Eye (tissue), 1 donor: Measurements from ENCODE around the gene ZRANB3.
"Not testable (repeated sequence)": the region's sequence is repeated elsewhere in the genome, so short reads cannot be mapped to it uniquely, and the experiment has no call there.

Experiments used
- DNase-seq: peaks from one replicate; pipeline ENCODE4 v3.0.0-alpha.2; 2015

The ZRANB3 gene

GRCh38 chr2:135320465-135321355 is 210.3 kb downstream of the ZRANB3 start:
- DNase-seq, result no peak

GRCh38 chr2:135318808-135319207 is 212.2 kb downstream of the ZRANB3 start:
- DNase-seq, result no peak

DNA sequence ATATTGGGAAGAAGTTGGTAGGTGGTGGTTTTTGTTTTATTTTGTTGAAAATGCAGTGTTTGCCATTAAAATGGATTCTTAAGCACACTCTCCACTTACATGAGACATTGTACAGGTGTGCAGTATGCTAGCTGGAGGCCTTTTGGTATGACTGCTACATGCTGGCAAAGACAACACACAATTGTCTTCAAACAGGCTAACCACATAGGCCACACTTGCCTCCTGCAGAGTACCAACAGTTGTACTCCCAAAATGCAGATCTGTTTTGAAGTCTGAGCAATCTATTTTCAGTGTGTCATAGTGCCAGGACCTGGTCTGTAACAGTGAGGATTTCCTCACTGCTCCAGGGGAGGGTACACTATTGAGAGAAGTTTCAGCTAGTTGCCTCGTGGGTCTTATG is 213.6 kb downstream of the ZRANB3 start:
- DNase-seq, result no peak

DNA sequence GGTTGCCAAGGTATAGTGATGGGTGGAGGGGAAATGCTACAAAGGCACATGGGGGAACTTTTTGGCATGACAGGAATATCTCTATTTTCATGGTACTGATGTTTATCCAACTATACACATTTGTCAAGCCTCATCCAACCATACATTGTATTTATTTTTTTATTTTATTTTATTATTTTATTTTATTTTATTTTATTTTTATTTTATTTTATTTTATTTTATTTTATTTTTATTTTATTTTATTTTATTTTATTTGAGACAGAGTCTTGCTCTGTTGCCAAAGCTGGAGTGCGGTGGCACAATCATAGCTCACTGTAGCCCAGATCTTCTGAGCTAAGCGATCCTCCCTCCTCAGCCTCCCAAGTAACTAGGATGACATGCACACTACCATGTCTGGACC is 219.1 kb downstream of the ZRANB3 start:
- DNase-seq, result no peak

DNA sequence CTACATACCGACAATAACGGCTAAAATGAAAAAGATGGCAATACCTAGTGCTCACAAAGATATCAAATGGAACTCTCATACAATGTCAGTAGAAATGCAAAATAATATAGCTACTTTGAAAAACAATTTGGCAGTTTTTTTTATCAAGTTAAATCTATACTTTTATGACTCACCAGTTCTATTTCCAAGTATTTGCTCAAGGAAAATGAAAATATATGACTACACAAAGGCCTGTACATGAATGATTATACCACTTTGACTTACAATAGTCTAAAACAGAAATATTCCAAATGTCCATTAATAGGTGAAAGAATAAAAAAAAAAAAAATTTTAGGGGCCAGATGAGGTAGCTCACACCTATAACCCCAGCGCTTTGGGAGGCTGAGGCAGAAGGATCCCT is 219.8 kb downstream of the ZRANB3 start:
- no peak for DNase-seq

GRCh38 chr2:135304694-135305093 is 226.3 kb downstream of the ZRANB3 start:
- no peak for DNase-seq

DNA sequence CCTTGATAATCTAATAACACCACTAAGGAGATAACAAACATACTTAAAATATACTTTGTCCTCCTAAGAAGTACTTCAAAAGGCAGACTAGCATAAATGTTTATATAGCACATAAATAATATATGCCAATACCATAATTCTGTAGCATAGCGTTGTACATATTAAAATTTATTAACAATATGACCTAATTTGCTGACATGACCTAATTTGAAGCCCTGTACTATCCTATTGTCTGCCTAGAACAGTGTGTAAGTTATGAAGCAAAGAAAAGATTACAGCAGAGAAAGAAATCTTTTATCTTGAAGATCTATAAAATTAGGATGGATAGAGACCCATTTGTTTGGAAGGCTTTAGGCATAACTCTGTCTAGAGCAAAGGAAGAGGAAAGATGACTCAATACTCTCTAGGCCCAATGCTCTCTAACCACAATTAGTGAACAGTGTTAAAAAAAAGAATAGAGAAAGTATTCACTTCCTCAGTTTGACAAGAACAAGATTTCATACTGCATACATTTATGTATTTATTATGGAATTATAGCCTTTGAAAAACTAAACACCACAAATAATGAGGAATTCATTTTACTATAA is 231.3 kb downstream of the ZRANB3 start:
- no peak for DNase-seq

GRCh38 chr2:135299165-135299564 is 231.9 kb downstream of the ZRANB3 start:
- no peak for DNase-seq

- DNase-seq, result not testable (repeated sequence)
Measured at GRCh38 chr2:135287121-135287520, 243.9 kb downstream of the ZRANB3 start.

DNA sequence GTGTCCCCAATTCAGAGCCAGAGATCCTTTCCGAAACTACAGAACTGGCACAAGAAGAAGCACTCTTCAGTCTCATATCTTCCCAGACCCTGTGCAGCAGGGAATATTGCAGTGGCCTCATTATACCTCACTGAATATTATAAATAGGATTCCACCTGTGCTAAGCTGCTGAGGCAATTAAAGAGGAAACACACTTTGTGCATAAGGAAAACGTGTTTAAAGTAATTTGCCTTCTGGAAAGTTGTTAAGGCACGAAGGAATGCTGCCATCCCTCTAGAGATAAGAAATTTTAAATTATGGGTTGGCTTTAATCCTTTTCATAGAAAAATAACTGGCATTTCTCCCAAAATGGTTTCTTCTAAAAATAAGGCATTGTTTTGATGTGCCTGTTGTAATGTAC is 245.6 kb downstream of the ZRANB3 start:
- no peak for DNase-seq

DNA sequence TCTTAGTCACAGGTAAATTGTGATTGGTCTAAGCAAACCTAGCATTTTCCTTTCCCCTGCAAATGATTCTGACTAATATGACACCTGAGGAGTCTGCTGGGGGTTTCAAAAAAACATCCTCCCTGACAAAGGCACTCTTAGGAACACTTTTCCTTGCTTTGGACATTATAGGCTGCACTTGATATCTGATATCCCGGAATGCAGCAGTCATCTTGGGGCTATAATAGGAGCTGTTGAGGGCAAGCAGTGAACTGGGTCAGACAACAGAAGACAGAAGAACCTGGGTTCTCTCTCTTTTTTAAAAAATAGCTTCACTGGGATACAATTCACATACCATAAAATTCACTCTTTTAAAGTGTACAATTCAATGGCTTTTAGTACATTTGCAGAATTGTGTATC is 249.6 kb downstream of the ZRANB3 start:
- DNase-seq, result no peak

DNA sequence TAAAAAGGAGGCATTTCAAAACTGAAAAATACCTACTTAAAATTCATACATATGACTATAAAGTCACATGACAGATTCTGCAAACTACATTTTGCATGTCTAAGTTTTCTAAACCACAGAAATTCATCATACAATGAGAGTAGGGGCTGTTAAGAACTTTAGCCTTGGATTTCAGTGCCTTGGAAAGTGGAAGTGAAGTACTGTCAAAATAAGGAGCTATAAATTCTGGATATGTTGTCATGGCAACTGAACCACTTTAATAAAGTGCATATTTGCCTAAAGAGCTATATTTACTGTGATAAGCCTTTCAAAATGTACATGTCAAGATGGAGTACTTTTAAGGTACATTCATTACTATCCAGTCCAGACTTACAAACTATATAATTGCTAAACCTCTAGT is 251.8 kb downstream of the ZRANB3 start:
- DNase-seq, result no peak

DNA sequence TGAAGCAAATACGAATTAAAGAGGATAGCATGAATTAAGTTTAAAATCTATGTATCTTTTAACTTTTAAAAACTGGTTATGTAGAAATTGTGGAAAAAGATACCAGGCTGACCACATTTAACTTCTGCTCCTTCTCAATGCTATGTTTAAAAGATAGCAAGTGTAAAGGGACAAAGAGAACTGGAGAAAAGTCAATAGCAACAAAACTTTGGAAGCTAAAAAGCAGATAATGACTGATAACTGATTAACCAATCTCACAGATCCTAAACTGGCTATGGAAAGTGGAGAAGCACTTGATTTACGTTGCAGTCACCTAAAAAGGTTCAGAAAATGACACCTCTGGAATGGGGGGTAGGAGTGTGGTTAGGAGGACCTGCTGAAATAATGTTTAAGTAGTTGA is 254.5 kb downstream of the ZRANB3 start:
- DNase-seq, result no peak

DNA sequence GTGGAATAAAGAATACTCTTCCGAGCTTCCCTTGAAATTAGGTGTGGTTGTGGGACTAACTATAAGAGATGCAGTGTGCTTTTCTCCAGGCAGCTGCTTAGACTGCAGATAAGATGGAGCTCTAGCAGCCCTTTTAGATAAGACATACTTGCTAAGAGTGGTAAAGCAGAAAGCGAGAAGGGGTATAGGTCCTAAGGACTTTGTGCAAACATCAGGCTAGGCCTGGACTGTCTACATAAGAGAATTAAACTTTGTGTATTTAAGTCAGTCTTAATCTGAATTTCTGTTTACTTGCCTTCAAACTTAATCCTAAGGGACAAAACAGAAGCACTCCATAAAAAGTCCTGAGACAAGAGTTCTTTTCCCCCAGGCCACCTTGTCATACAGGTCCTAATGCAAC is 260.0 kb downstream of the ZRANB3 start:
- DNase-seq, result no peak

DNA sequence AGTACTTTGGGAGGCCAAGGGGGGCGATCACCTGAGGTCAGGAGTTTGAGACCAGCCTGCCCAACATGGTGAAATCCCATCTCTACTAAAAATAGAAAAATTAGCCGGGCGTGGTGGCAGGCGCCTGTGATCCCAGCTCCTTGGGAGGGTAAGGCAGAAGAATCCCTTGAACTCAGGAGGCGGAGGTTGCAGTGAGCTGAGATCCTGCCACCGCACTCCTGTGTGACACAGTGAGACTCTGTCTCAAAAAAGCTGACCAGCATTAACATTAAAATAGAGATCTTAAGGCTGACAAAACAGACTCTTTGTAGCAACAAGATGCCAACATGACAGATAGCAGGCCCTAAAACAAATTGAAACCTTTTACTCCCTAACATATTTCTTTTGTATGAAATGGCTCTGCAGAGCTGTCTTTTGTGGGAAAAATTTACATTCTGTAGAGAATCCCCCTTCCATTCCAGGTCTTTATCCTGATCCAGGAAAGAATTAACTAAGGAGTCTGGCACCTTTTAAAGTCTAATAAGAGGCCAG is 265.0 kb downstream of the ZRANB3 start:
- no peak for DNase-seq

DNA sequence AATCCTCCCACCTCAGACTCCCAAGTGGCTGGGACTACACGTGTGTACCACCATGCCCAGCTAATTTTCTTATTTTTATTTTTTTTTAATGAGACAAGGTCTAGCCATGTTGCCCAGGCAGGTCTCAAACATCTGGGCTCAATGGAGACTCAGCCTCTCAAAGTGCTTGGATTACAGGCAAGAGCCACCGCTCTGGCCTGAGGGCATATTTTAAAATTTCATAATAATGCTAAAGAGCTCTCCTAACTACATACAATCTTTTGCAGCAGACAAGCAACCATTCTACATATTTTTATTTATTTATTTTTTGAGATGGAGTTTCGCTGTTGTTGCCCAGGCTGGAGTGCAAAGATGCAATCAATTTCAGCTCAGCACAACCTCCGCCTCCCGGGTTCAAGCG is 271.9 kb downstream of the ZRANB3 start:
- no peak for DNase-seq

DNA sequence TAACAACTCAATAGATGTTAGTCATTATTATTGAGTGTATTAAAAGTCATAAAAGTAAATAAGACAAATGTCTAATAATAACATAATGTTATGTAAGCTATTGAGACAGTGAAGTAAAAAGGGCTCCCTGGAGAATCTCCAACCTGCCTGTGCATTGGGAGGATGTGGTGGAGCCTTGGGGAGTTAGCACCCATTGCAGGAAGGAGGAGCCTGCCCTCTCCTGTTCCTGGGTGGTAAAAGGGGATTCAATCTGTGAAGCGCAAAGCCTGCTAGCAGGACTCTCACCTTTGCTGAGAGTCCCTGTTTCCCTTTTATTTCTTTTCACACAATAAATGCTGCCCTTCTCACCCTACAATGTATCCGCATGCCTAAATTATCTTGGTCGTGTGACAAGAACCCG is 272.8 kb downstream of the ZRANB3 start:
- DNase-seq, result no peak

DNA sequence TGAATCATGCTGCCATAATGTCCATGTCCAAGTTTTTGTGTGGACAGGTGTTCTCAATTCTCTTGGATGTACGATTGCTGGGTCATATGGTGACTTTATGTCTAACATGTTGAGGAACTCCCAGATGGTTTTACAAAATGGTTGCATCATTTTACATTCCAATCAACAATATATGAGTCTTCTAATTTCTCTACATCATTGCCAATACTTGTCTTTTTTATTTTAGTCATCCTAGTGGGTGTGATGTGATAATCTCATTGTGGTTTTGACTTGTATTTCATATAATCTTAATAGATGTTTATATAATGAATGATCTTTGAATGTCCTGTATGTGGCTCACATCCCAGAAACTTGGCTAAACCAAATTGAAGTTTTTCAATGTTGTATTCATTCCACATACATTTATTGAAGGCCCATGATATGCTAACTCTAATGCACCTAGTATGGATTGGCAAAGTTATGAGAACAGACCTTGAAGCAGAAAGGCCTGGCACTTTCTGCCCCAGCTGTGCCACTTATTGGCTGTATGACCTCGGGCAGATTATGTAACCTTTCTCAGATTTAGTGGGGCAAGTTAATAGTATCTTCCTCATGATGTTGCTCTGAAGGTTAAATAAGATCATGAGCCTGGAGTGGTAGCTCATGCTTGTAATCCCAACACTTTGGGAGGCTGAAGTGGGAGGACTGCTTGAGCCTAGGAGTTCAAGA is 273.5 kb downstream of the ZRANB3 start:
- no peak for DNase-seq

- DNase-seq, result no peak
Measured at GRCh38 chr2:135256531-135257260, 274.3 kb downstream of the ZRANB3 start.

DNA sequence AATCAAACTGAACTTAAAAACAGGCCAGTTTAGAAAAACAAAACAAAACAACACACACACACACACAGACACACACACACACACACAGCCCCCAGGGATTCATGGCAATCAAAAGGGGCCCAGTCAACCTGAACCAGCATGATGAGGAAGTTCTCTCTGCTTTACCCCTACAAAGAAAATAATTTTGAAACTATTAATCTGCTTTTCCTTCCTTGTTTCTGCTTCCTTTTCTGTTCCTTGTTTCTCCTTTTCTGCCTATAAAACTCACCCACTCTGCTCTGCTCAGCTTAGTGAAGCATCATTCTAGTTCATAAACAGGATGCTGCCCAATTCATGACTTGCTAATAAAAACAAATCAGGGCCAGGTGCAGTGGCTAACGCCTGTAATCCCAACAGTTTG is 275.8 kb downstream of the ZRANB3 start:
- DNase-seq, result no peak

DNA sequence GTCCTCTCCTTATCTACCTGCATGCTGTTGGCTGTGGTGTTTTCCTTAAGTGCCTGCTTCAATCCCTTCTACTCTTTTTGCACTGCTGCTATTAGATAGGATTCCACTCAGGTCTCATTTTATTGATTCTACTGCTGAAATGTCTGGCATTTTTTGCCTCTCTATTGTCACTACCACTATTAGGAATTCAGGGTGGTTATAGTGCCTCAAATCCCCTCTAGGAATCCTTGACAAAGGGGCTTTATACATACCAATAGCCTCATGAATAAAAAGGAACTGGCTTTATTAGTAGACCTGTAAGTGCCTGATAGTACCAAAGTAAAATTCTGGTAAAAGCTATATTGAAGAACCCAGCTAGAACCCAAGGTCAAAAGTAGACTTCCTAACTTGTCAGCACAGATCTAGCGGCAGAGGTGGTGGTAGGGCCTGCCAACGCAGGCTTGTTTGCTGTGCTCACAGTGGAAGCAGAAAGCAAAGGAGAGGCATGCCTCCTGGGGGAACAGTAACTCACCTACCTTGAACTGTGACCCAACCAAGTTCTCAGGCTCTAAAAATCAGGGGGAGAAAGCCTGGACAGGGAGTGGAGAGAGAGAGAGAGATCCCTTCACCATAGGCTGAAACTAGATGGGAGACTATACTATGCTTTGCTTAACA is 278.1 kb downstream of the ZRANB3 start:
- DNase-seq, result no peak

GRCh38 chr2:135248611-135249010 is 282.4 kb downstream of the ZRANB3 start:
- DNase-seq, result no peak
